ENCODE data around the gene NDUFS2. TPM values are rescaled to one million over a fixed set of nuclear protein-coding genes. Genes with fewer than 3 reads are reported as not detected.

Gene NDUFS2
- total RNA-seq, 2 experiments from 2014 or later = 49.9 to 55.7 TPM

DNA sequence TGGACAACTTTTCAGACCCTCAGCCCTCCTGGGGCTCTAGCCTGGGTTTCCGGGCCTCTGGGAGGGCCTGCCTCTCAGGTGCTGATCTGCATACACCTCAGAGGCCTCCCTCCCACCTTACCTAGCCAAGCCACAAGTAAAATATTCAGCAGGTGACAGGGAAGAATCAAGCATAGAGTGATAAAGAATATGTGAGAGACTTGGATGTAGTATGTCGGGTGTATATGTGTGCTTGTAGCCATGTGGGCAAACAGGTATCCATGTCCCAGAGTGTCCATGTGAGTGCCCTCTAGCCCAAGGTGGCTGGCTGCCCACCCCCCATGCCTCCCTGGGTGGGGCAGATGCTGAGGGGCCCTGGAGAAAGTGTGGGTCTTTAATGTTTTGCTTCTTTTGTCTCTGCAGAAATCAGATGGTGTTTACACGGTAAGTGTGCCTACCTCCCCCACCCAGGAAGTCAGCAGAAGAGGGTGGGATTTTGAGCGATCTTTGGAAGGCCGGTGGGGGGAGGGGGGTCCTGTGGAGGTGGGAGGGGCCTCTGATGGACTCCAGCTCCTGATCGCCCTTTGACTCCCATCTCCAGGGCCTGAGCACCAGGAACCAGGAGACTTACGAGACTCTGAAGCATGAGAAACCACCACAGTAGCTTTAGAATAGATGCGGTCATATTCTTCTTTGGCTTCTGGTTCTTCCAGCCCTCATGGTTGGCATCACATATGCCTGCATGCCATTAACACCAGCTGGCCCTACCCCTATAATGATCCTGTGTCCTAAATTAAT is 16.3 kb downstream of the NDUFS2 start:
- peak in 1 of 14 experiments; percentile 31 for DNase-seq
- Mint-ChIP-seq H3K4me3 (peak overlapping the region; percentile 46), H3K4me1 (ENCODE audit: low read depth) (peaks cover 50% of the 10 kb centered on the region), H3K36me3 (ENCODE audit: low read depth) (peaks cover 17% of the 10 kb centered on the region), H3K27me3 (no peaks in the 10 kb centered on the region), H3K27ac (peak overlapping the region; percentile 91), H3K9me3 (no peaks in the 10 kb centered on the region)
- no peak overlapping the region for H3K4me3 ChIP-seq (ENCODE audit: low read length)
- ATAC-seq (ENCODE audit: poor library complexity) = peak; percentile 44
- H3K4me1 ChIP-seq (ENCODE audit: insufficient read depth, low read length) = peaks cover 43% of the 10 kb centered on the region
- intact Hi-C loops (cut with DNase I, micrococcal nuclease) = no loop called here
- TF ChIP-seq, protein P1, sequence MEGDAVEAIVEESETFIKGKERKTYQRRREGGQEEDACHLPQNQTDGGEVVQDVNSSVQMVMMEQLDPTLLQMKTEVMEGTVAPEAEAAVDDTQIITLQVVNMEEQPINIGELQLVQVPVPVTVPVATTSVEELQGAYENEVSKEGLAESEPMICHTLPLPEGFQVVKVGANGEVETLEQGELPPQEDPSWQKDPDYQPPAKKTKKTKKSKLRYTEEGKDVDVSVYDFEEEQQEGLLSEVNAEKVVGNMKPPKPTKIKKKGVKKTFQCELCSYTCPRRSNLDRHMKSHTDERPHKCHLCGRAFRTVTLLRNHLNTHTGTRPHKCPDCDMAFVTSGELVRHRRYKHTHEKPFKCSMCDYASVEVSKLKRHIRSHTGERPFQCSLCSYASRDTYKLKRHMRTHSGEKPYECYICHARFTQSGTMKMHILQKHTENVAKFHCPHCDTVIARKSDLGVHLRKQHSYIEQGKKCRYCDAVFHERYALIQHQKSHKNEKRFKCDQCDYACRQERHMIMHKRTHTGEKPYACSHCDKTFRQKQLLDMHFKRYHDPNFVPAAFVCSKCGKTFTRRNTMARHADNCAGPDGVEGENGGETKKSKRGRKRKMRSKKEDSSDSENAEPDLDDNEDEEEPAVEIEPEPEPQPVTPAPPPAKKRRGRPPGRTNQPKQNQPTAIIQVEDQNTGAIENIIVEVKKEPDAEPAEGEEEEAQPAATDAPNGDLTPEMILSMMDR (IDR thresholded peaks at IDR 0.05) = no peak
- H3K9me3 ChIP-seq (ENCODE audit: control insufficient read depth in 1 of 2, insufficient read depth in 1 of 2, low read length in 2 of 2) = no peaks in the 10 kb centered on the region
- ChIA-PET POLR2A (interaction anchor here (1.1 to 2.6 kb wide), 3 partner anchors 16 to 65 kb away, joined by 3 to 22 read pairs (median 3); partner anchors contain the start of genes NDUFS2, PPOX and UFC1), CTCF (interaction anchor here (1.5 kb wide), 1 partner anchor 8 kb away, joined by 3 read pairs; no protein-coding TSS in a partner anchor)
- H3K27me3 ChIP-seq (ENCODE audit: control insufficient read depth in 1 of 2, insufficient read depth in 2 of 2, low read length in 2 of 2) = no peaks in the 10 kb centered on the region
- H3K27ac ChIP-seq (ENCODE audit: low read depth in 1 of 2, low read length in 2 of 2) = peak overlapping the region; percentile 26 to 37
- H3K36me3 ChIP-seq (ENCODE audit: insufficient read depth, low read length) = peaks cover 13% of the 10 kb centered on the region

DNA sequence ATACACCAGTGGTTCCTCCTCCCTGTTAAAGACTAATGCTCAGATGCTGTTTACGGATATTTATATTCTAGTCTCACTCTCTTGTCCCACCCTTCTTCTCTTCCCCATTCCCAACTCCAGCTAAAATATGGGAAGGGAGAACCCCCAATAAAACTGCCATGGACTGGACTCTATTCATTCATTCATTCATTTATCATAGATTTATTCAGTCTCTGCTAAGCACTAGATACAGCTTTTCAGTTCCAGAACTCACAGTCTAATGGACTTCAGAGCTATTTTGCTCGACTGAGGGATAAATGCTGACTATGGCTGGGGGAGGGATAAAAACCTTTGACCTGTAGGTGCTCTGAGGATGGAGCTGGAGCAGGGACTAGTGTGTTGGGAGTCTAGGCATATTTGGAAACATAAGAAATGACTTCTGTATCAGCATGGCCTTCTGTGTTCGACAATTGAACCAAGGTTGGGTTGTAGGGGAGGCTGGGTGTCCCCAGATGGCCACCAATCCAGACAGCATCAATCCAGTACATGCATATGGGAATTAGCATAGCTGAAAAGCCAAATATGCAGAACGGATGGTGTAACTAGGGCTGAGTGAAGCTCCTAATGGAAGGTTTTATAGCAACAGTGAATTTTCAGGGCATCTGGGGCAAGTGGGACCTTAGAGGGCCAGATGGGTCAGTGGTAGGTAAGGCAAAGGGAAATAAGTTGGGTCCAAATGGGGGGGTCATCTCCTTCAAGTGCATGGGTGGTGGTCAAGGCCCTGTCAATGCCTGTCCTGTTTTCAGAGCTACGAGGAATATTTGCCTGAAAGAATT is 17.1 kb downstream of the NDUFS2 start:
- ATAC-seq (ENCODE audit: poor library complexity) (no peak), DNase-seq (no peak)
- intact Hi-C loops (cut with DNase I, micrococcal nuclease) = no loop called here
- TF ChIP-seq, protein P1 (IDR thresholded peaks at IDR 0.05) = no peak
- Mint-ChIP-seq H3K27ac (peak overlapping the region; percentile 91), H3K27me3 (no peaks in the 10 kb centered on the region), H3K9me3 (no peaks in the 10 kb centered on the region), H3K4me3 (no peak overlapping the region), H3K36me3 (ENCODE audit: low read depth) (peaks cover 9% of the 10 kb centered on the region), H3K4me1 (ENCODE audit: low read depth) (peaks cover 55% of the 10 kb centered on the region)
- Histone ChIP-seq H3K36me3 (ENCODE audit: insufficient read depth, low read length) (peaks cover 6% of the 10 kb centered on the region), H3K27me3 (ENCODE audit: control insufficient read depth in 1 of 2, insufficient read depth in 2 of 2, low read length in 2 of 2) (no peaks in the 10 kb centered on the region), H3K4me3 (ENCODE audit: low read length) (no peak overlapping the region), H3K9me3 (ENCODE audit: control insufficient read depth in 1 of 2, insufficient read depth in 1 of 2, low read length in 2 of 2) (no peaks in the 10 kb centered on the region), H3K27ac (ENCODE audit: low read depth in 1 of 2, low read length in 2 of 2) (no peak overlapping the region), H3K4me1 (ENCODE audit: insufficient read depth, low read length) (peaks cover 43% of the 10 kb centered on the region)
- ChIA-PET CTCF (interaction anchor here (1.5 kb wide), 1 partner anchor 8 kb away, joined by 3 read pairs; no protein-coding TSS in a partner anchor), POLR2A (interaction anchor here (2.6 kb wide), 1 partner anchor 17 kb away, joined by 22 read pairs; the partner anchor contains the start of gene NDUFS2)

DNA sequence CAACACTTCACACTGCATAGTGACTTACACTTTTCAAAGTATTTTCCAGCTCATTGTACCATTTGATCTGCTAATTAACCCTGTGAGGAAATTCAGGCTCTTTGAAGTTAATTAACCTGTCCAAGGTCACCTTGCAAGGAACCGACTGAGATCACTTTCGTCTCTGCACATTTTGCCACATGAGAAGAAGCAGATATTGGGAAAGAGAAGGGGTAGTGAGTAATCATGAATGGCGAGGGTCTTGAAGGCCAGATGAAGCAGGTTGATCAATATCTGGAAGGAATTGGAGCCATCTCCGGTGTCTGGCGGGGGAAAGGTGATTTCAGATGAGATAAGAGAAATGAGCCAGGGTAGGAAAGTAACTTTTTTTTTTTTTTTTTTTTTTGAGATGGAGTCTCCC is 17.8 kb downstream of the NDUFS2 start:
- Histone ChIP-seq H3K4me3 (ENCODE audit: low read length) (no peak overlapping the region), H3K27ac (ENCODE audit: low read depth in 1 of 2, low read length in 2 of 2) (no peak overlapping the region)
- peak overlapping the region; percentile 91 for H3K27ac Mint-ChIP-seq

More for the DNA sequence above, 17.8 kb downstream of the NDUFS2 start:
- Mint-ChIP-seq H3K9me3 (no peaks in the 10 kb centered on the region), H3K27me3 (no peaks in the 10 kb centered on the region), H3K4me1 (ENCODE audit: low read depth) (peaks cover 54% of the 10 kb centered on the region), H3K36me3 (ENCODE audit: low read depth) (peaks cover 4% of the 10 kb centered on the region), H3K4me3 (no peak overlapping the region)
- TF ChIP-seq, protein P1 (IDR thresholded peaks at IDR 0.05) = no peak
- H3K27me3 ChIP-seq (ENCODE audit: control insufficient read depth in 1 of 2, insufficient read depth in 2 of 2, low read length in 2 of 2) = no peaks in the 10 kb centered on the region
- no peak for ATAC-seq (ENCODE audit: poor library complexity)
- no peak for DNase-seq
- H3K36me3 ChIP-seq (ENCODE audit: insufficient read depth, low read length) = no peaks in the 10 kb centered on the region
- ChIA-PET POLR2A (interaction anchor here (2.6 kb wide), 1 partner anchor 17 kb away, joined by 22 read pairs; the partner anchor contains the start of gene NDUFS2), CTCF (interaction anchor here (1.0 kb wide), 1 partner anchor 10 kb away, joined by 3 read pairs; no protein-coding TSS in a partner anchor)
- intact Hi-C loops (cut with DNase I, micrococcal nuclease) = loop anchor here (5.0 to 10.0 kb wide), 2 partner anchors 43 to 525 kb away; partner anchors contain the start of genes DUSP12 (in 2 of the 2) and B4GALT3 (in 1 of the 2)
- H3K9me3 ChIP-seq (ENCODE audit: control insufficient read depth in 1 of 2, insufficient read depth in 1 of 2, low read length in 2 of 2) = no peaks in the 10 kb centered on the region
- peaks cover 41% of the 10 kb centered on the region for H3K4me1 ChIP-seq (ENCODE audit: insufficient read depth, low read length)

Measured in CD4-positive, alpha-beta T cell (primary cell).